GM23338 (cell line): ENCODE measurements around the gene DAZAP1. TPM values are rescaled to one million over a fixed set of nuclear protein-coding genes. Genes with fewer than 3 reads are reported as not detected.

ENCODE experiments used
- ATAC-seq: fragments of 200-7000 bp; cut with Tn5 transposase; 3 replicates; pipeline ENCODE4 v1.9.1; 2020
- DNase-seq: peaks from one replicate; pipeline ENCODE4 v3.0.0-alpha.2; 2015; ENCODE audit warnings: low spot score
- H2AFZ ChIP-seq: fragments of 200-600 bp; sonication (generic); 2 replicates; pipeline ENCODE4 v1.8.0; 2016; ENCODE audit warnings: antibody characterized with exemption, mild to moderate bottlenecking, moderate library complexity
- H3F3A ChIP-seq: fragments of 200-600 bp; sonication (generic); replicated peaks from 2 replicates; pipeline ENCODE4 v1.8.0; 2017; ENCODE audit warnings: antibody characterized with exemption, mixed run types, low read depth
- H3K27ac ChIP-seq: fragments of 200-600 bp; sonication (generic); 2 replicates; pipeline ENCODE4 v1.6.1; 2016; ENCODE audit warnings: low read depth
- H3K27me3 ChIP-seq: fragments of 200-600 bp; sonication (generic); 2 replicates; pipeline ENCODE4 v1.8.0; 2016; ENCODE audit warnings: mild to moderate bottlenecking, mixed run types, moderate library complexity; ENCODE audit not compliant: insufficient read depth
- H3K36me3 ChIP-seq: fragments of 200-600 bp; sonication (generic); 2 replicates; pipeline ENCODE4 v1.8.0; 2016; ENCODE audit warnings: mild to moderate bottlenecking; ENCODE audit not compliant: insufficient read depth
- H3K4me1 ChIP-seq: fragments of 200-600 bp; sonication (generic); 2 replicates; pipeline ENCODE4 v1.8.0; 2016; ENCODE audit warnings: mild to moderate bottlenecking, moderate library complexity; ENCODE audit not compliant: insufficient read depth
- H3K4me2 ChIP-seq: fragments of 200-600 bp; sonication (generic); 2 replicates; pipeline ENCODE4 v1.7.1; 2017; ENCODE audit warnings: mixed run types
- H3K4me3 ChIP-seq: fragments of 200-600 bp; sonication (generic); 2 replicates; pipeline ENCODE4 v1.6.1; 2016; ENCODE audit warnings: mixed run types
- H3K79me2 ChIP-seq: fragments of 200-600 bp; sonication (generic); replicated peaks from 2 replicates; pipeline ENCODE4 v1.8.0; 2017; ENCODE audit warnings: mild to moderate bottlenecking; ENCODE audit not compliant: insufficient read depth
- H3K9me2 ChIP-seq: fragments of 200-600 bp; sonication (generic); 2 replicates; pipeline ENCODE4 v1.8.0; 2017; ENCODE audit not compliant: insufficient read depth
- H4K20me1 ChIP-seq: fragments of 200-600 bp; sonication (generic); replicated peaks from 2 replicates; pipeline ENCODE4 v1.8.0; 2017; ENCODE audit warnings: mild to moderate bottlenecking; ENCODE audit not compliant: insufficient read depth
- H3K27ac Mint-ChIP-seq: 2 replicates; pipeline ENCODE4 v1.8.0; 2020; ENCODE audit warnings: inconsistent platforms, mild to moderate bottlenecking, moderate library complexity, mixed read lengths
- H3K27me3 Mint-ChIP-seq: 3 replicates; pipeline ENCODE4 v1.8.0; 2022; ENCODE audit warnings: low read depth, mild to moderate bottlenecking, moderate library complexity, mixed read lengths, inconsistent platforms; ENCODE audit not compliant: insufficient read depth, poor library complexity
- H3K36me3 Mint-ChIP-seq: 3 replicates; pipeline ENCODE4 v1.8.0; 2021; ENCODE audit warnings: low read depth, mild to moderate bottlenecking, inconsistent platforms, moderate library complexity, mixed read lengths
- H3K4me1 Mint-ChIP-seq: 3 replicates; pipeline ENCODE4 v1.8.0; 2020; ENCODE audit warnings: mild to moderate bottlenecking, inconsistent platforms, mixed read lengths
- H3K4me3 Mint-ChIP-seq: 3 replicates; pipeline ENCODE4 v1.8.0; 2021; ENCODE audit warnings: moderate library complexity, mild to moderate bottlenecking, inconsistent platforms, mixed read lengths
- H3K9me3 Mint-ChIP-seq: 3 replicates; pipeline ENCODE4 v1.8.0; 2020; ENCODE audit warnings: moderate library complexity, mild to moderate bottlenecking, inconsistent platforms, mixed read lengths
- CREB1 ChIP-seq: fragments of 250-450 bp; sonication (Bioruptor Pico); IDR thresholded peaks from 2 replicates; pipeline ENCODE4 v1.5.0; 2020; ENCODE audit warnings: low read depth, mild to moderate bottlenecking, moderate library complexity
- EZH2 ChIP-seq: fragments of 200-600 bp; sonication (generic); IDR thresholded peaks from one replicate; pipeline ENCODE4 v1.8.0; 2017; ENCODE audit warnings: antibody characterized with exemption, mild to moderate bottlenecking, low read depth; ENCODE audit not compliant: unreplicated experiment
- EZH2phosphoT487 ChIP-seq: fragments of 200-600 bp; sonication (generic); IDR thresholded peaks from one replicate; pipeline ENCODE4 v1.8.1; 2018; ENCODE audit warnings: antibody characterized with exemption; ENCODE audit not compliant: unreplicated experiment
- JUNB ChIP-seq: IDR thresholded peaks from one replicate; pipeline ENCODE4 v1.6.1; 2016; ENCODE audit warnings: antibody characterized with exemption; ENCODE audit not compliant: unreplicated experiment
- NANOG ChIP-seq: IDR thresholded peaks from 2 replicates; pipeline ENCODE4 v1.6.1; 2016; ENCODE audit warnings: antibody characterized with exemption, borderline replicate concordance
- POLR2AphosphoS5 ChIP-seq: IDR thresholded peaks from 2 replicates; pipeline ENCODE4 v1.6.1; 2016; ENCODE audit warnings: antibody characterized with exemption, low read depth
- STAT1 ChIP-seq: IDR thresholded peaks from one replicate; pipeline ENCODE4 v1.6.1; 2016; ENCODE audit warnings: antibody characterized with exemption; ENCODE audit not compliant: unreplicated experiment
- ZNF114 ChIP-seq: fragments of 250-450 bp; sonication (Bioruptor Pico); IDR thresholded peaks from 2 replicates; pipeline ENCODE4 v1.5.0; 2020; ENCODE audit warnings: mild to moderate bottlenecking, moderate library complexity
- ZNF331 ChIP-seq: fragments of 250-450 bp; sonication (Bioruptor Pico); IDR thresholded peaks from 2 replicates; pipeline ENCODE4 v1.5.0; 2020; ENCODE audit warnings: low read depth, mild to moderate bottlenecking, moderate library complexity
- polyA plus RNA-seq: library from polyadenylated mRNA; unstranded; fragments of >200 nt; fragmentation: Nextera tagmentation; extraction: Ambion mirVana; gene quantifications from 2 replicates; pipeline ENCODE4 v1.2.1, GENCODE V29; 2016
- total RNA-seq: library from RNA; depleted of rRNA; stranded (reverse); fragments of >200 nt; shearing (Covaris generic); gene quantifications from 2 replicates; pipeline ENCODE4 v1.2.3, GENCODE V29; 2014
- TF ChIP-seq, protein P1 (sequence below): IDR thresholded peaks from one replicate; pipeline ENCODE4 v1.6.1; 2018; ENCODE audit warnings: antibody characterized with exemption; ENCODE audit not compliant: unreplicated experiment
- TF ChIP-seq, protein P2 (sequence below), 2 experiments: fragments of 200-600 bp in 1 of 2; sonication (generic) in 1 of 2; conservative IDR thresholded peaks; 2 replicates each; pipeline versions ENCODE4 v1.5.1 to v1.6.1; 2016 to 2017; ENCODE audit warnings: antibody characterized with exemption in 2 of 2, low read depth in 2 of 2, mild to moderate bottlenecking in 2 of 2, moderate library complexity in 1 of 2
- TF ChIP-seq, protein P3 (sequence below): IDR thresholded peaks from 2 replicates; pipeline ENCODE4 v1.6.1; 2016; ENCODE audit warnings: antibody characterized with exemption

Gene DAZAP1
- total and polyA plus RNA-seq, 2 experiments from 2014 or later, result 44.1 to 194 TPM

DNA sequence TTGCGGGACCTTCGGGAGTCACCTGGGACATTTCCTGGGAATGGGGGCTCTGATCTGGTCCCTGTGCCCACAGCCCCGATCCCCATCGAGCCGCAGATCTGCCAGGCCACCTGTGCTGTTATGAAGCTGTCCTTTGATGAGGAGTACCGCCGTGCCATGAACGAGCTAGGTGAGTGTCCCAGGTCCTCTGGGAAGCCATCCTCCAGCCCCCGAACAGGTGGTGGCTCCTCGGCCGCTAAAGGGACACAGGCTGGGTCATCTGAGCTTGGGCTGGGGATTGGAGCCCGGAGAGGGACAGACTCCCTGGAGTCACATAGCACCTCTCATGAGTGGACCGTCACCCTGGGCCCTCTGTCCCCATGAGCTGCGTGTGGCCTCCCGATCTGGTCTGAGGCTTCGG, 50.5 kb downstream of the DAZAP1 start (continued):
- TF ChIP-seq, protein P1, sequence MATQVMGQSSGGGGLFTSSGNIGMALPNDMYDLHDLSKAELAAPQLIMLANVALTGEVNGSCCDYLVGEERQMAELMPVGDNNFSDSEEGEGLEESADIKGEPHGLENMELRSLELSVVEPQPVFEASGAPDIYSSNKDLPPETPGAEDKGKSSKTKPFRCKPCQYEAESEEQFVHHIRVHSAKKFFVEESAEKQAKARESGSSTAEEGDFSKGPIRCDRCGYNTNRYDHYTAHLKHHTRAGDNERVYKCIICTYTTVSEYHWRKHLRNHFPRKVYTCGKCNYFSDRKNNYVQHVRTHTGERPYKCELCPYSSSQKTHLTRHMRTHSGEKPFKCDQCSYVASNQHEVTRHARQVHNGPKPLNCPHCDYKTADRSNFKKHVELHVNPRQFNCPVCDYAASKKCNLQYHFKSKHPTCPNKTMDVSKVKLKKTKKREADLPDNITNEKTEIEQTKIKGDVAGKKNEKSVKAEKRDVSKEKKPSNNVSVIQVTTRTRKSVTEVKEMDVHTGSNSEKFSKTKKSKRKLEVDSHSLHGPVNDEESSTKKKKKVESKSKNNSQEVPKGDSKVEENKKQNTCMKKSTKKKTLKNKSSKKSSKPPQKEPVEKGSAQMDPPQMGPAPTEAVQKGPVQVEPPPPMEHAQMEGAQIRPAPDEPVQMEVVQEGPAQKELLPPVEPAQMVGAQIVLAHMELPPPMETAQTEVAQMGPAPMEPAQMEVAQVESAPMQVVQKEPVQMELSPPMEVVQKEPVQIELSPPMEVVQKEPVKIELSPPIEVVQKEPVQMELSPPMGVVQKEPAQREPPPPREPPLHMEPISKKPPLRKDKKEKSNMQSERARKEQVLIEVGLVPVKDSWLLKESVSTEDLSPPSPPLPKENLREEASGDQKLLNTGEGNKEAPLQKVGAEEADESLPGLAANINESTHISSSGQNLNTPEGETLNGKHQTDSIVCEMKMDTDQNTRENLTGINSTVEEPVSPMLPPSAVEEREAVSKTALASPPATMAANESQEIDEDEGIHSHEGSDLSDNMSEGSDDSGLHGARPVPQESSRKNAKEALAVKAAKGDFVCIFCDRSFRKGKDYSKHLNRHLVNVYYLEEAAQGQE, result no peak
- TF ChIP-seq STAT1 (no peak), ZNF114 (CRISPR knock-in tag) (no peak), NANOG (no peak)

DNA sequence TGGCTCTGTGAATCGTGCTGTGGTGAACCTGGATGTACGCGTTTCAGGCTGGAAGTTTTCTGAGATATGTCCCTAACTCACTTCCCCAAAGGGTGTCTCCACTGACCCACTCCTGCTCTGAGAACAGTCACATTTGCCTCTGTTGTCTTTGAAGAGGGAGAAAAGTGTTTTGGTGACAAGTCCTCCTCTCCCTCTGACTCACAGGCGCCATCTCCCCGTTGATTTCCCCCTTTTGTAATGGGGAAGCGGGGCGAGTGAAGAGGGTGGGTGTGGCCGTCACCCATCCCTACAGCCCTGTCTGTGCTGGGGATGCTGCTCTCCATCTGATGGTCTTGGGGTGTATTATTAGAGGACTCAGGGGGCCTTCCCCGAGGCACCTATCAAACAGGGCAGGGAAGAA, 52.1 kb downstream of the DAZAP1 start:
- Mint-ChIP-seq H3K27me3 (peaks cover 31% of the 10 kb centered on the region), H3K27ac (no peak overlapping the region), H3K4me3 (no peak overlapping the region; the same call in 2 of the 3 replicates), H3K4me1 (peaks cover 6% of the 10 kb centered on the region; the same call in 2 of the 3 replicates), H3K36me3 (peaks cover 7% of the 10 kb centered on the region; the same call in 2 of the 3 replicates), H3K9me3 (no peaks in the 10 kb centered on the region)
- DNase-seq (no peak), ATAC-seq (no peak)
- Histone ChIP-seq H3K79me2 (no peaks in the 10 kb centered on the region), H3K27me3 (peaks cover 10% of the 10 kb centered on the region), H4K20me1 (peaks cover 4% of the 10 kb centered on the region; the same call in 1 of the 2 replicates), H3K27ac (no peak overlapping the region), H3K4me1 (no peaks in the 10 kb centered on the region), H3K4me2 (no peak overlapping the region), H3K4me3 (no peak overlapping the region), H3K9me2 (no peaks in the 10 kb centered on the region), H3F3A (peaks cover 5% of the 10 kb centered on the region; the same call in 1 of the 2 replicates), H2AFZ (no peak overlapping the region), H3K36me3 (no peaks in the 10 kb centered on the region)
- TF ChIP-seq, protein P2, sequence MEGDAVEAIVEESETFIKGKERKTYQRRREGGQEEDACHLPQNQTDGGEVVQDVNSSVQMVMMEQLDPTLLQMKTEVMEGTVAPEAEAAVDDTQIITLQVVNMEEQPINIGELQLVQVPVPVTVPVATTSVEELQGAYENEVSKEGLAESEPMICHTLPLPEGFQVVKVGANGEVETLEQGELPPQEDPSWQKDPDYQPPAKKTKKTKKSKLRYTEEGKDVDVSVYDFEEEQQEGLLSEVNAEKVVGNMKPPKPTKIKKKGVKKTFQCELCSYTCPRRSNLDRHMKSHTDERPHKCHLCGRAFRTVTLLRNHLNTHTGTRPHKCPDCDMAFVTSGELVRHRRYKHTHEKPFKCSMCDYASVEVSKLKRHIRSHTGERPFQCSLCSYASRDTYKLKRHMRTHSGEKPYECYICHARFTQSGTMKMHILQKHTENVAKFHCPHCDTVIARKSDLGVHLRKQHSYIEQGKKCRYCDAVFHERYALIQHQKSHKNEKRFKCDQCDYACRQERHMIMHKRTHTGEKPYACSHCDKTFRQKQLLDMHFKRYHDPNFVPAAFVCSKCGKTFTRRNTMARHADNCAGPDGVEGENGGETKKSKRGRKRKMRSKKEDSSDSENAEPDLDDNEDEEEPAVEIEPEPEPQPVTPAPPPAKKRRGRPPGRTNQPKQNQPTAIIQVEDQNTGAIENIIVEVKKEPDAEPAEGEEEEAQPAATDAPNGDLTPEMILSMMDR (conservative IDR thresholded peaks at IDR 0.05; ENCODE audit: low read depth in 2 of 2), result no peak
- no peak for TF ChIP-seq JUNB
- TF ChIP-seq, protein P3, sequence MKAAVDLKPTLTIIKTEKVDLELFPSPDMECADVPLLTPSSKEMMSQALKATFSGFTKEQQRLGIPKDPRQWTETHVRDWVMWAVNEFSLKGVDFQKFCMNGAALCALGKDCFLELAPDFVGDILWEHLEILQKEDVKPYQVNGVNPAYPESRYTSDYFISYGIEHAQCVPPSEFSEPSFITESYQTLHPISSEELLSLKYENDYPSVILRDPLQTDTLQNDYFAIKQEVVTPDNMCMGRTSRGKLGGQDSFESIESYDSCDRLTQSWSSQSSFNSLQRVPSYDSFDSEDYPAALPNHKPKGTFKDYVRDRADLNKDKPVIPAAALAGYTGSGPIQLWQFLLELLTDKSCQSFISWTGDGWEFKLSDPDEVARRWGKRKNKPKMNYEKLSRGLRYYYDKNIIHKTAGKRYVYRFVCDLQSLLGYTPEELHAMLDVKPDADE, result no peak
- TF ChIP-seq POLR2AphosphoS5, result no peak
- TF ChIP-seq STAT1, result no peak
- TF ChIP-seq CREB1, result no peak
- TF ChIP-seq ZNF114 (CRISPR knock-in tag), result no peak
- TF ChIP-seq EZH2phosphoT487, result no peak
- no peak for TF ChIP-seq EZH2
- TF ChIP-seq NANOG, result no peak
- no peak for TF ChIP-seq ZNF331
- TF ChIP-seq, protein P1, result no peak
